Skin epidermis (tissue), 12 donors: ENCODE results near the gene C2CD5.
"Not testable (repeated sequence)": the region's sequence is repeated elsewhere in the genome, so short reads cannot be mapped to it uniquely, and the experiment has no call there.

Source experiments
- H3K27ac ChIP-seq, 21 experiments: fragments of 200-600 bp; sonication (generic) in 11 of 21; one replicate each; pipeline ENCODE4 v1.5.0; 2020; ENCODE audit warnings: mild to moderate bottlenecking in 3 of 21, inconsistent platforms in 2 of 21, moderate library complexity in 2 of 21
- H3K4me3 ChIP-seq, 7 experiments: fragments of 200-600 bp; sonication (generic) in 2 of 7; one replicate each; pipeline ENCODE4 v1.5.0; 2020; ENCODE audit warnings: inconsistent platforms in 2 of 7, mild to moderate bottlenecking in 2 of 7, moderate library complexity in 1 of 7

C2CD5 gene

GRCh38 chr12:22487683-22488082 is 56.7 kb downstream of the C2CD5 start:
- not testable (repeated sequence) for H3K4me3 ChIP-seq, H3K27ac ChIP-seq

GRCh38 chr12:22481547-22482104 is 62.7 kb downstream of the C2CD5 start:
- H3K27ac ChIP-seq, result no peak overlapping the region
- no peak overlapping the region for H3K4me3 ChIP-seq

GRCh38 chr12:22480814-22481213 is 63.5 kb downstream of the C2CD5 start:
- not testable (repeated sequence) for H3K4me3 ChIP-seq, H3K27ac ChIP-seq

GRCh38 chr12:22480016-22480415 is 64.3 kb downstream of the C2CD5 start:
- Histone ChIP-seq H3K4me3 (no peak overlapping the region), H3K27ac (no peak overlapping the region)

- Histone ChIP-seq H3K4me3 (no peak overlapping the region), H3K27ac (no peak overlapping the region)
Measured at GRCh38 chr12:22477894-22478287, 66.5 kb downstream of the C2CD5 start.

GRCh38 chr12:22477166-22477893 is 67.0 kb downstream of the C2CD5 start:
- no peak overlapping the region for H3K4me3 ChIP-seq
- H3K27ac ChIP-seq, result no peak overlapping the region

- no peak overlapping the region for H3K4me3 ChIP-seq
- no peak overlapping the region for H3K27ac ChIP-seq
Measured at GRCh38 chr12:22476133-22476532, 68.2 kb downstream of the C2CD5 start.

- Histone ChIP-seq H3K27ac (no peak overlapping the region), H3K4me3 (no peak overlapping the region)
Measured at GRCh38 chr12:22474970-22475720, 69.2 kb downstream of the C2CD5 start.

GRCh38 chr12:22473212-22473611 is 71.1 kb downstream of the C2CD5 start:
- Histone ChIP-seq H3K27ac (no peak overlapping the region), H3K4me3 (no peak overlapping the region)

GRCh38 chr12:22467190-22467589 is 77.2 kb downstream of the C2CD5 start:
- Histone ChIP-seq H3K27ac (no peak overlapping the region), H3K4me3 (no peak overlapping the region)

GRCh38 chr12:22463306-22463705 is 81.0 kb downstream of the C2CD5 start:
- Histone ChIP-seq H3K27ac (no peak overlapping the region), H3K4me3 (no peak overlapping the region)

GRCh38 chr12:22461786-22462185 is 82.6 kb downstream of the C2CD5 start:
- Histone ChIP-seq H3K4me3 (no peak overlapping the region), H3K27ac (no peak overlapping the region)

GRCh38 chr12:22459838-22460490 is 84.4 kb downstream of the C2CD5 start:
- no peak overlapping the region for H3K4me3 ChIP-seq
- no peak overlapping the region for H3K27ac ChIP-seq

- no peak overlapping the region for H3K4me3 ChIP-seq
- H3K27ac ChIP-seq, result no peak overlapping the region
Measured at GRCh38 chr12:22458298-22458937, 85.9 kb downstream of the C2CD5 start.

GRCh38 chr12:22457085-22457484 is 87.3 kb downstream of the C2CD5 start:
- no peak overlapping the region for H3K27ac ChIP-seq
- no peak overlapping the region for H3K4me3 ChIP-seq

- Histone ChIP-seq H3K27ac (no peak overlapping the region), H3K4me3 (no peak overlapping the region)
Measured at GRCh38 chr12:22453511-22453910, 90.8 kb downstream of the C2CD5 start.

GRCh38 chr12:22447223-22447622 is 97.1 kb downstream of the C2CD5 start:
- Histone ChIP-seq H3K27ac (no peak overlapping the region), H3K4me3 (no peak overlapping the region)

- H3K27ac ChIP-seq, H3K4me3 ChIP-seq: not testable (repeated sequence)
Measured at GRCh38 chr12:22444317-22444665, 100.1 kb downstream of the C2CD5 start.

- no peak overlapping the region for H3K4me3 ChIP-seq
- no peak overlapping the region for H3K27ac ChIP-seq
Measured at GRCh38 chr12:22443379-22444316, 100.7 kb downstream of the C2CD5 start.
